GM19193 (cell line): ENCODE results near the gene PRXL2C.

Experiments
- POLR2A ChIP-seq: IDR thresholded peaks from 4 replicates; pipeline ENCODE4 v1.6.1; 2011; ENCODE audit not compliant: insufficient read depth, insufficient read length; ENCODE audit errors: extremely low read depth

The PRXL2C gene

GRCh38 chr9:96654450-96655197, 493 bp downstream of the PRXL2C start:
- TF ChIP-seq POLR2A = peak; percentile 27

GRCh38 chr9:96651626-96652025, 3.5 kb downstream of the PRXL2C start:
- TF ChIP-seq POLR2A = no peak

GRCh38 chr9:96649620-96650324, 5.3 kb downstream of the PRXL2C start:
- no peak for TF ChIP-seq POLR2A

GRCh38 chr9:96646081-96646991, 8.8 kb downstream of the PRXL2C start:
- no peak for TF ChIP-seq POLR2A

GRCh38 chr9:96644137-96644536, 11.0 kb downstream of the PRXL2C start:
- no peak for TF ChIP-seq POLR2A

GRCh38 chr9:96641514-96641913, 13.6 kb downstream of the PRXL2C start:
- no peak for TF ChIP-seq POLR2A

- TF ChIP-seq POLR2A = no peak
Measured at GRCh38 chr9:96638606-96639364, 16.3 kb downstream of the PRXL2C start.

GRCh38 chr9:96636368-96636767, 18.7 kb downstream of the PRXL2C start:
- TF ChIP-seq POLR2A = no peak

GRCh38 chr9:96626912-96627311, 28.2 kb downstream of the PRXL2C start:
- TF ChIP-seq POLR2A = no peak

GRCh38 chr9:96621618-96622017, 33.5 kb downstream of the PRXL2C start:
- no peak for TF ChIP-seq POLR2A

- no peak for TF ChIP-seq POLR2A
Measured at GRCh38 chr9:96620832-96621269, 34.3 kb downstream of the PRXL2C start.

- TF ChIP-seq POLR2A = no peak
Measured at GRCh38 chr9:96620181-96620514, 35.0 kb downstream of the PRXL2C start.

- TF ChIP-seq POLR2A = no peak
Measured at GRCh38 chr9:96619491-96620180, 35.5 kb downstream of the PRXL2C start, which contains the start of gene CDC14B. CDC14B (minus strand) TSS chr9:96619843; CDS start chr9:96619378, 465 bp downstream.

- TF ChIP-seq POLR2A = no peak
Measured at GRCh38 chr9:96619124-96619465, 36.0 kb downstream of the PRXL2C start.

GRCh38 chr9:96618209-96619123, 36.7 kb downstream of the PRXL2C start:
- no peak for TF ChIP-seq POLR2A
